Measurements from ENCODE around the gene ZNF600. TPM values are rescaled to one million over a fixed set of nuclear protein-coding genes. Genes with fewer than 3 reads are reported as not detected.

The ZNF600 gene
- total and polyA plus RNA-seq, 2 of the 8 experiments (the other 6 are each of a cell fraction or from before 2014, with no cell fraction given) = 2.1 to 8.0 TPM

- TF ChIP-seq JUN (IDR thresholded peaks at IDR 0.05; ENCODE audit: low read depth, low read length) (no peak), BACH1 (IDR thresholded peaks at IDR 0.05; ENCODE audit: low read length) (no peak), E2F6 (IDR thresholded peaks at IDR 0.05) (no peak)
Observed at GRCh38 chr19:52809801-52810200, 23.2 kb upstream of the ZNF600 start (continued).

Data from H1 (cell line).